K562 (cell line): ENCODE measurements around the gene MALSU1. TPM values are rescaled to one million over a fixed set of nuclear protein-coding genes. Genes with fewer than 3 reads are reported as not detected.

Experiments
- CBX2 ChIP-seq: fragments of 200-600 bp; sonication (generic); IDR thresholded peaks from one replicate; pipeline ENCODE4 v1.6.1; 2012; ENCODE audit warnings: mild to moderate bottlenecking, low read length, inconsistent platforms; ENCODE audit not compliant: insufficient read depth, poor library complexity, severe bottlenecking
- IFI16 ChIP-seq: fragments of 250-450 bp; sonication (Bioruptor Pico); IDR thresholded peaks from 2 replicates; pipeline ENCODE4 v2.1.2; 2022; ENCODE audit warnings: mild to moderate bottlenecking, inconsistent platforms
- JUN ChIP-seq, 2 experiments: sonication (generic) in 1 of 2; formaldehyde crosslinking in 1 of 2; IDR thresholded peaks; 2 replicates each; pipeline versions ENCODE4 v1.6.1 to v1.8.0; 2012 to 2022; ENCODE audit warnings: borderline replicate concordance in 2 of 2, mild to moderate bottlenecking in 2 of 2, improper control_type of control experiment in 1 of 2, low read depth in 1 of 2, low read length in 1 of 2, missing genetic modification reagents in 1 of 2
- MLLT1 ChIP-seq, 2 experiments: fragments of 450-650 bp; IDR thresholded peaks; 2 replicates each; pipeline ENCODE4 v1.6.1; 2016
- MTA2 ChIP-seq: fragments of 450-650 bp; IDR thresholded peaks from 2 replicates; pipeline ENCODE4 v1.6.1; 2016; ENCODE audit warnings: low read depth
- PHF8 ChIP-seq: fragments of 200-600 bp; sonication (generic); IDR thresholded peaks from 2 replicates; pipeline ENCODE4 v1.6.1; 2012; ENCODE audit warnings: mixed run types, mild to moderate bottlenecking, inconsistent platforms, low read length, moderate library complexity, borderline replicate concordance
- RBFOX2 ChIP-seq: fragments of 200-400 bp; formaldehyde crosslinking; IDR thresholded peaks from 2 replicates; pipeline ENCODE4 v1.6.1; 2017; ENCODE audit warnings: low read depth, mild to moderate bottlenecking, low read length, moderate library complexity
- SFPQ ChIP-seq: fragments of 200-400 bp; formaldehyde crosslinking; IDR thresholded peaks from 2 replicates; pipeline ENCODE4 v1.6.1; 2017; ENCODE audit warnings: mild to moderate bottlenecking, low read depth, low read length, moderate library complexity
- SMARCC2 ChIP-seq: fragments of 450-650 bp; IDR thresholded peaks from 2 replicates; pipeline ENCODE4 v1.6.1; 2017; ENCODE audit warnings: antibody characterized with exemption, moderate library complexity, mild to moderate bottlenecking, low read depth
- ZBED1 ChIP-seq: IDR thresholded peaks from 2 replicates; pipeline ENCODE4 v1.6.1; 2014
- ZC3H4 ChIP-seq: sonication (generic); formaldehyde crosslinking; IDR thresholded peaks from 2 replicates; pipeline ENCODE4 v1.9.0; 2021; ENCODE audit warnings: missing genetic modification reagents, borderline replicate concordance
- ZNF398 ChIP-seq: fragments of 250-450 bp; sonication (Bioruptor Pico); IDR thresholded peaks from 2 replicates; pipeline ENCODE4 v1.8.0; 2021; ENCODE audit warnings: moderate library complexity, mild to moderate bottlenecking, inconsistent platforms
- ZNF584 ChIP-seq: fragments of 200-800 bp; sonication (Bioruptor generic); IDR thresholded peaks from 2 replicates; pipeline ENCODE4 v1.6.1; 2016; ENCODE audit warnings: low read depth, mild to moderate bottlenecking, missing genetic modification characterization, missing compliant biosample characterization
- polyA plus RNA-seq, 8 experiments: library from polyadenylated mRNA; depleted of rRNA in 4 of 8; stranded (reverse) in 5 of 8; unstranded in 3 of 8; fragments of >200 nt; fragmentation: Nextera tagmentation in 2 of 8; fragmentation: Illumina TruSeq in 1 of 8; extraction: Ambion mirVana in 2 of 8; extraction: Trizol in 1 of 8; gene quantifications; 2 replicates each; pipeline versions ENCODE4 v1.2.1 to v1.2.3, GENCODE V29; 2011 to 2014; ENCODE audit warnings: inconsistent platforms in 1 of 8, missing spikeins in 1 of 8
- total RNA-seq, 7 experiments: library from RNA; depleted of rRNA in 6 of 7; stranded (reverse); fragments of >200 nt in 6 of 7; fragmentation: Illumina TruSeq in 2 of 7; extraction: Trizol in 2 of 7; gene quantifications; 2 replicates each; pipeline versions ENCODE4 v1.2.1 to v1.2.3, GENCODE V29; 2011 to 2021; ENCODE audit warnings: low replicate concordance in 1 of 7
- TF ChIP-seq, protein P1 (sequence below): fragments of 450-650 bp; formaldehyde crosslinking; conservative IDR thresholded peaks from 2 replicates; pipeline ENCODE4 v1.4.0; 2022; ENCODE audit warnings: mild to moderate bottlenecking, missing genetic modification characterization
- TF ChIP-seq, protein P2 (sequence below): fragments of 450-650 bp; formaldehyde crosslinking; IDR thresholded peaks from 2 replicates; pipeline ENCODE4 v1.4.0; 2022; ENCODE audit warnings: missing genetic modification characterization

The MALSU1 gene
- total and polyA plus RNA-seq, 9 of the 15 experiments (the other 6 are each of a cell fraction or from before 2014, with no cell fraction given), result 12.3 to 308 (median 81.2) TPM

GRCh38 chr7:23298885-23299769 lies at the start of gene MALSU1 (continued):
- TF ChIP-seq SFPQ (no peak), IFI16 (CRISPR knock-in tag) (no peak), MTA2 (peak; percentile 67), ZNF584 (no peak), MLLT1 (IDR thresholded peaks at IDR 0.05) (no peak), ZNF398 (CRISPR knock-in tag) (no peak), CBX2 (no peak), JUN (IDR thresholded peaks at IDR 0.05; ENCODE audit: borderline replicate concordance, low read depth, low read length) (no peak; the same call in 1 of the 2 replicates), JUN (CRISPR knock-in tag; IDR thresholded peaks at IDR 0.05; ENCODE audit: borderline replicate concordance) (no peak; the same call in 1 of the 2 replicates), RBFOX2 (peak; percentile 97), PHF8 (peak; percentile 99), ZC3H4 (no peak), ZBED1 (no peak), SMARCC2 (no peak)
- TF ChIP-seq, protein P1, sequence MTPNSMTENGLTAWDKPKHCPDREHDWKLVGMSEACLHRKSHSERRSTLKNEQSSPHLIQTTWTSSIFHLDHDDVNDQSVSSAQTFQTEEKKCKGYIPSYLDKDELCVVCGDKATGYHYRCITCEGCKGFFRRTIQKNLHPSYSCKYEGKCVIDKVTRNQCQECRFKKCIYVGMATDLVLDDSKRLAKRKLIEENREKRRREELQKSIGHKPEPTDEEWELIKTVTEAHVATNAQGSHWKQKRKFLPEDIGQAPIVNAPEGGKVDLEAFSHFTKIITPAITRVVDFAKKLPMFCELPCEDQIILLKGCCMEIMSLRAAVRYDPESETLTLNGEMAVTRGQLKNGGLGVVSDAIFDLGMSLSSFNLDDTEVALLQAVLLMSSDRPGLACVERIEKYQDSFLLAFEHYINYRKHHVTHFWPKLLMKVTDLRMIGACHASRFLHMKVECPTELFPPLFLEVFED (CRISPR knock-in tag), result peak; percentile 69; the same call in 1 of the 2 replicates
- TF ChIP-seq, protein P2, sequence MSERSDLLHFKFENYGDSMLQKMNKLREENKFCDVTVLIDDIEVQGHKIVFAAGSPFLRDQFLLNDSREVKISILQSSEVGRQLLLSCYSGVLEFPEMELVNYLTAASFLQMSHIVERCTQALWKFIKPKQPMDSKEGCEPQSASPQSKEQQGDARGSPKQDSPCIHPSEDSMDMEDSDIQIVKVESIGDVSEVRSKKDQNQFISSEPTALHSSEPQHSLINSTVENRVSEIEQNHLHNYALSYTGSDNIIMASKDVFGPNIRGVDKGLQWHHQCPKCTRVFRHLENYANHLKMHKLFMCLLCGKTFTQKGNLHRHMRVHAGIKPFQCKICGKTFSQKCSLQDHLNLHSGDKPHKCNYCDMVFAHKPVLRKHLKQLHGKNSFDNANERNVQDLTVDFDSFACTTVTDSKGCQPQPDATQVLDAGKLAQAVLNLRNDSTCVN (CRISPR knock-in tag), result no peak
